GM04503 (cell line): Measurements from ENCODE around the gene GDF7.
A peak's percentile ranks its signal among the peaks of the same experiment; 100 is the strongest.
"Not testable (repeated sequence)": the region's sequence is repeated elsewhere in the genome, so short reads cannot be mapped to it uniquely, and the experiment has no call there.

Experiments
- DNase-seq: peaks from one replicate; pipeline ENCODE4 v3.0.0-alpha.2; 2012; ENCODE audit warnings: low read depth

The GDF7 gene

DNA sequence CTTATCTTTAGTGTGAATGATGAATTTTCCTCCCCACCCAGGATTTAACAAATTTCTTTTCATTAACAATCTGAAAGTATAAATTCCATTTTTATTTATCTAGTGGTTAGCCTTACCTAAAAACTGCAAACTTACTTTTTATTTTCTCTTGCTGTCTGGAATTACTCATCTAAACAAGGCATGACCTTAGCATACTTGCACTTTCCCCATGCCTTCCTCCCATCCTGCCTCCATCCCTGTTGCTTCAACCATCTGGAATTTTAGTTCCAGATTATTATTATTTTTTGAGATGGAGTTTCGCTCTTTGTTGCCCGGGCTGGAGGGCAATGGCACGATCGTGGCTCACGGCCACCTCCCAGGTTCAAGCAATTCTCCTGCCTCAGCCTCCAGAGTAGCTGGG lies 35.6 kb downstream of the GDF7 start:
- no peak for DNase-seq

GRCh38 chr2:20704886-20705285 lies 37.9 kb downstream of the GDF7 start:
- DNase-seq = peak; percentile 32

- DNase-seq = no peak
Observed at GRCh38 chr2:20706217-20706616, 39.3 kb downstream of the GDF7 start.

- no peak for DNase-seq
Observed at GRCh38 chr2:20706786-20707185, 39.8 kb downstream of the GDF7 start.

- DNase-seq = no peak
Observed at GRCh38 chr2:20707601-20708000, 40.7 kb downstream of the GDF7 start.

DNA sequence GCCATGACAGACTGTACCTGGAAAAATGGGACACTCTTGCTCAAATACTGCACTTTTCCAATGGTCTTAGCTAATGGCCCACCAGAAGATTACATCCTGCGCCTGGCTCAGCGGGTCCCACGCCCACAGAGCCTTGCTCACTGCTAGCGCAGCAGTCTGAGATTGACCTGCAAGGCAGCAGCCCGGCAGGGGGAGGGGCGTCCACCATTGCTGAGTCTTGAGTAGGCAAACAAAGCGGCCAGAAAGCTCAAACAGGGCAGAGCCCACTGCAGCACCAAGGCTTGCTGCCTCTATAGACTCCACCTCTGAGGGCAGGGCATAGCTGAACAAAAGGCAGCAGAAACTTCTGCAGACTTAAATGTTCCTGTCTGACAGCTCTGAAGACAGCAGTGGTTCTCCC lies 44.7 kb downstream of the GDF7 start:
- DNase-seq = not testable (repeated sequence)

GRCh38 chr2:20713585-20713984 lies 46.6 kb downstream of the GDF7 start:
- not testable (repeated sequence) for DNase-seq

DNA sequence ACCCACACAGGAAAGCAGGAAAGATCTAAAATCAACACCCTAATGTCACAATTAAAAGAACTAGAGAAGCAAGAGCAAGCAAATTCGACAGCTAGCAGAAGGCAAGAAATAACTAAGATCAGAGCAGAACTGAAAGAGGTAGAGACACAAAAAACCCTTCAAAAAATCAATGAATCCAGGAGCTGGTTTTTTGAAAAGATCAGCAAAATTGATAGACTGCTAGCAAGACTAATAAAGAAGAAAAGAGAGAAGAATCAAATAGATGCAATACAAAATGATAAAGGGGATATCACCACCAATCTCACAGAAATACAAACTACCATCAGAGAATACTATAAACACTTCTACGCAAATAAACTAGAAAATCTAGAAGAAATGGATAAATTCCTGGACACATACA lies 47.5 kb downstream of the GDF7 start:
- not testable (repeated sequence) for DNase-seq

GRCh38 chr2:20716164-20716563 lies 49.2 kb downstream of the GDF7 start:
- DNase-seq = not testable (repeated sequence)

- no peak for DNase-seq
Observed at GRCh38 chr2:20717641-20718040, 50.7 kb downstream of the GDF7 start.

DNA sequence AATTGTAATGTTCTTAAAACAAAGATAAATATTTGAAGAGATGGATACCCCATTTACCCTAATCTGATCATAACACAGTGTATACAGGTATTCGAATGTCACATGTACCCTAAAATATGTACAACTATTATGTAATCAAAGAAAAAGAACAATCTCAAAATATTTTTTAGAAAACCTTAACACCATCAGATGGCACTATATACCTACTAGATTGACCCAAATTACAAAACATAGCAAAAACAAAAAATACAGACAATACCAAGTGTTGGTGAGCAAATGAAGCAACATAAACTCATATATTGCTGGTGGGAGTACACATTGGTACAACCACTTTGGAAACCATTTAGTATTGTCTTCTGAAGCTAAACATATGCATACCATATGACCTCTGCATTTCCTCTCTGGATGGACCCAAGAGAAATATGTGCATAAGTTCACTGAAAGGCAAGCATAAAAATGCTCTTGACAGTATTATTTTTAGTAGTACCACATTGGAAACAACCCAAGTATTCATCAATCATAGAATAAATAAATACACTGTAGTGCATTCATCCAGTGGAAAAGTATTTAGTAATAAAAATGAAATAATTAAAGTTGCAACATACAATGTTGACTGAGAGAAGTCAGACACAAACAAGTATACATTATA lies 55.8 kb downstream of the GDF7 start:
- no peak for DNase-seq

- DNase-seq = peak; percentile 32
Observed at GRCh38 chr2:20723543-20723942, 56.6 kb downstream of the GDF7 start.

- DNase-seq = no peak
Observed at GRCh38 chr2:20724500-20725053, 57.6 kb downstream of the GDF7 start.

GRCh38 chr2:20725782-20726181 lies 58.8 kb downstream of the GDF7 start:
- DNase-seq = no peak

DNA sequence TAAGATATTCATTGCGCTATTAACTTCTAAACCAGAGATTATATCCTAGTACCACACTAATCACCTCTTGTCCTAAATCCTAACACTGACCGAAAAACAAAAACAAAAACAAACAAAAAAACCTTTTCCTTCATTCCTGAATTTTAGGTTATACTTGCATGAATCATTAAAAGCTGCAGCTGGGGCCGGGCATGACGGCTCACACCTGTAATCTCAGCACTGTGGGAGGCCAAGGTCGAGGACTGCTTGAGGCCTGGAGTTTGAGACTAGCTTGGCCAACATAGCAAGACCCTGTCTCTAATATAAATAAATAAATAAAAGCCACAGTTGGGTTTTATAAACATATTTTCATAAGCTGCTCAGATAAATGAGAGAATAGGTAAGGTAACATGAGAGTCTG lies 60.0 kb downstream of the GDF7 start:
- DNase-seq = no peak

- DNase-seq = no peak
Observed at GRCh38 chr2:20728114-20728758, 61.3 kb downstream of the GDF7 start.
